A673 (cell line): ENCODE data around the gene APOBEC3A. TPM values are rescaled to one million over a fixed set of nuclear protein-coding genes. Genes with fewer than 3 reads are reported as not detected.

Experiments
- BruUV-seq: library from RNA; stranded (reverse); fragments of 400-500 nt; replicated peaks from 2 replicates; lab custom pipeline; 2021; lab: Mats Ljungman, UMichigan
- CTCF ChIA-PET: fragments of 300-600 bp; sonication (Branson Sonifier 250); formaldehyde crosslinking; loops from one replicate; lab custom pipeline; 2022; ENCODE audit warnings: antibody characterized with exemption; lab: Charles Lee
- POLR2A ChIA-PET: fragments of 300-600 bp; sonication (Branson Sonifier 250); formaldehyde crosslinking; loops from one replicate; lab custom pipeline; 2022; ENCODE audit warnings: antibody characterized with exemption; ENCODE audit not compliant: low non-redundant PET; lab: Charles Lee
- DNase-seq: peaks from one replicate; pipeline ENCODE4 v3.0.0-alpha.2; 2015; ENCODE audit warnings: low spot score
- H3K27ac ChIP-seq: fragments of 200-600 bp; sonication (generic); 2 replicates; pipeline ENCODE4 v1.5.1; 2016; ENCODE audit warnings: mixed run types, low read depth, mild to moderate bottlenecking, mixed read lengths, antibody characterized with exemption, low read length; ENCODE audit not compliant: poor library complexity, severe bottlenecking
- H3K27me3 ChIP-seq: fragments of 200-600 bp; sonication (generic); replicated peaks from 2 replicates; pipeline ENCODE4 v1.6.1; 2017; ENCODE audit warnings: mixed run types, low read depth, mild to moderate bottlenecking, mixed read lengths, antibody characterized with exemption, low read length; ENCODE audit not compliant: insufficient read depth, poor library complexity
- H3K36me3 ChIP-seq: fragments of 200-600 bp; sonication (generic); 2 replicates; pipeline ENCODE4 v1.6.1; 2016; ENCODE audit warnings: mixed run types, mild to moderate bottlenecking, mixed read lengths, antibody characterized with exemption, low read length; ENCODE audit not compliant: insufficient read depth, poor library complexity, severe bottlenecking
- H3K4me1 ChIP-seq: fragments of 200-600 bp; sonication (generic); 2 replicates; pipeline ENCODE4 v1.6.1; 2017; ENCODE audit warnings: mixed run types, mild to moderate bottlenecking, mixed read lengths, antibody characterized with exemption, low read length; ENCODE audit not compliant: insufficient read depth, poor library complexity, severe bottlenecking
- H3K4me3 ChIP-seq: fragments of 200-600 bp; sonication (generic); 2 replicates; pipeline ENCODE4 v1.5.1; 2016; ENCODE audit warnings: low read depth, mixed run types, mild to moderate bottlenecking, mixed read lengths, low read length; ENCODE audit not compliant: poor library complexity, severe bottlenecking
- H3K9me3 ChIP-seq: fragments of 200-600 bp; sonication (generic); 2 replicates; pipeline ENCODE4 v1.6.1; 2016; ENCODE audit warnings: mixed run types, low read depth, mild to moderate bottlenecking, mixed read lengths, antibody characterized with exemption, low read length; ENCODE audit not compliant: poor library complexity, severe bottlenecking
- EZH2 ChIP-seq: fragments of 200-600 bp; sonication (generic); IDR thresholded peaks from 2 replicates; pipeline ENCODE4 v1.6.1; 2017; ENCODE audit warnings: borderline replicate concordance, low read depth, mild to moderate bottlenecking, mixed read lengths, antibody characterized with exemption, low read length; ENCODE audit not compliant: poor library complexity, severe bottlenecking
- intact Hi-C: fragments of 100-400 bp; cut with micrococcal nuclease; formaldehyde crosslinking; loops from one replicate; pipeline ENCODE4 v1.10.0; 2022; ENCODE audit not compliant: unreplicated experiment
- total RNA-seq: library from RNA; stranded (reverse); gene quantifications from 2 replicates; pipeline ENCODE4 v1.2.3, GENCODE V29; 2021
- TF ChIP-seq, protein P1 (sequence below): fragments of 300-800, 200-600 bp; sonication (generic); conservative IDR thresholded peaks from 2 replicates; pipeline ENCODE4 v1.5.1; 2017; ENCODE audit warnings: low read depth, mild to moderate bottlenecking, antibody characterized with exemption, low read length, moderate library complexity, mixed read lengths

The APOBEC3A gene
- total RNA-seq, 1 experiment from 2014 or later = not detected

DNA sequence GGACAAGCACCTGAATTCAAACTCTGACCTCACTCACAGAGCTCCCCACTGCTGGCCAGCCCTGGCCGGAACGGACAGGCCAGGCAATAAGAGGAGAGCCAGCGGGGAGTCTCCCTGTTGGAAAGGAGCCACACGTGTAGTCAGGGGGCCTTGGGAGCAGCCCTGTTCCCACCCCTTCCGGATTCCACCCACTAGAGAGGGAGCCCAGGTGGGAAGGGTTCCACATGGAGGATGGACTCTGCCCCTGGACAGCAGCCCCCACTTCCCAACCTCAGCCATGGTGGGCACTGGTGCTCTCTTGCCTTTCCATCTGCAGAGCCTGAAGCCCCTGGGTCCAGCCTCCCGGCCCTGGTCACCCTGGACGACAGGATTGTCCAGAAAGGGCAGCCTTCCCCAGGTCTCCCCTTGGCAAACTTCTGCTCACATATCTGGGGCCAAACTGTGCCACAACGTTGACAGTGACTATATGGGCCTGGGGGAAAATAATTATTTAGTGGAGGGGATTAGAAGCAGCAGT lies 7.5 kb upstream of the APOBEC3A start:
- no peak for TF ChIP-seq EZH2
- TF ChIP-seq, protein P1, sequence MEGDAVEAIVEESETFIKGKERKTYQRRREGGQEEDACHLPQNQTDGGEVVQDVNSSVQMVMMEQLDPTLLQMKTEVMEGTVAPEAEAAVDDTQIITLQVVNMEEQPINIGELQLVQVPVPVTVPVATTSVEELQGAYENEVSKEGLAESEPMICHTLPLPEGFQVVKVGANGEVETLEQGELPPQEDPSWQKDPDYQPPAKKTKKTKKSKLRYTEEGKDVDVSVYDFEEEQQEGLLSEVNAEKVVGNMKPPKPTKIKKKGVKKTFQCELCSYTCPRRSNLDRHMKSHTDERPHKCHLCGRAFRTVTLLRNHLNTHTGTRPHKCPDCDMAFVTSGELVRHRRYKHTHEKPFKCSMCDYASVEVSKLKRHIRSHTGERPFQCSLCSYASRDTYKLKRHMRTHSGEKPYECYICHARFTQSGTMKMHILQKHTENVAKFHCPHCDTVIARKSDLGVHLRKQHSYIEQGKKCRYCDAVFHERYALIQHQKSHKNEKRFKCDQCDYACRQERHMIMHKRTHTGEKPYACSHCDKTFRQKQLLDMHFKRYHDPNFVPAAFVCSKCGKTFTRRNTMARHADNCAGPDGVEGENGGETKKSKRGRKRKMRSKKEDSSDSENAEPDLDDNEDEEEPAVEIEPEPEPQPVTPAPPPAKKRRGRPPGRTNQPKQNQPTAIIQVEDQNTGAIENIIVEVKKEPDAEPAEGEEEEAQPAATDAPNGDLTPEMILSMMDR = no peak
- Histone ChIP-seq H3K36me3 (no peaks in the 10 kb centered on the region), H3K27me3 (no peaks in the 10 kb centered on the region), H3K9me3 (no peaks in the 10 kb centered on the region), H3K4me3 (no peak overlapping the region), H3K27ac (no peak overlapping the region), H3K4me1 (no peaks in the 10 kb centered on the region)
- CTCF ChIA-PET = no interaction called here
- no TSS peak for BruUV-seq
- intact Hi-C loops = no loop called here
- POLR2A ChIA-PET = no interaction called here
- DNase-seq = no peak

DNA sequence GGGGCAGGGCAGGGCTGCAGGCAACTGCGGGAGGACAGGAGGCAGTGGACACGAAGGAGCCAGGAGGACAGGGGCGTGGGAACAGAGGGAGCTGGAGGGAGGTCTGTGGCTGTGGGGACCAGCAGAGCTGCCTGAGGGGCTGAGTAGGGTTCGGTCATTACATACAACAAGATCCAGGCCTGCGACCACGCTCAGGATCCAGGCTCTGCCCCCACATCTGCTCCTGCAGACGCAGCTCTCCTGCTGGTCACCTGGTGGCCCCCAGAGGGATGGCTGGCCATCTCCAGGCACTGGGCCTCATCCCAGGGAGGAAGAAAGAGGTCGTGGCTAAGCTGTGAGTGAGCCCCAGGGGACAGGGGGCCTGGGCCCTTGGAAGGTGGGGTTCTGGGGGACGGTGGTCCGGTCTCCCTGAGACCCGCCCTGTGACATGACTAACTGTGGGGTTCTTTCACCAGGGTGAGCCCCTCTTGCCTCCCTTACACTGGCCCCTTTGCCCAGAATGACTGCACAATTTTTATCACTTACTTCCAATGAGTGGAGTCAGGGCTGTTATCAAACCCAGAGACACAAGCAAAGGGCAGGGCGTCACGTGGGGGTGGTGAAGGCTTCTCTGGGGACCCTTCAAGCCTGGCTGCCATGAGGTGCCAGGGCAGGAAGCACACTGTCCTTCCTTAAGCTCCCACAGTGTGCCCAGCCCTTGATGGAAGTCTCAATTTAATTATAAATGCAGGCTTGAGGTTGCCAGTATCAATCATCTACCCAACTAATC lies 6.7 kb upstream of the APOBEC3A start:
- H3K27me3 ChIP-seq = no peaks in the 10 kb centered on the region
- TF ChIP-seq, protein P1 = no peak
- H3K27ac ChIP-seq = no peak overlapping the region
- no TSS peak for BruUV-seq
- intact Hi-C loops = no loop called here
- DNase-seq = no peak
- POLR2A ChIA-PET = no interaction called here
- CTCF ChIA-PET = no interaction called here
- no peak overlapping the region for H3K4me3 ChIP-seq
- H3K9me3 ChIP-seq = no peaks in the 10 kb centered on the region
- H3K4me1 ChIP-seq = no peaks in the 10 kb centered on the region
- H3K36me3 ChIP-seq = no peaks in the 10 kb centered on the region

- Histone ChIP-seq H3K27ac (no peak overlapping the region), H3K4me1 (no peaks in the 10 kb centered on the region), H3K9me3 (no peaks in the 10 kb centered on the region), H3K36me3 (no peaks in the 10 kb centered on the region), H3K27me3 (no peaks in the 10 kb centered on the region), H3K4me3 (no peak overlapping the region)
- BruUV-seq = no TSS peak
- POLR2A ChIA-PET = interaction anchor here (0.5 kb wide), 1 partner anchor 118 kb away, joined by 5 read pairs; no protein-coding TSS in a partner anchor
- no peak for TF ChIP-seq EZH2
- TF ChIP-seq, protein P1 = no peak
- intact Hi-C loops = no loop called here
- no peak for DNase-seq
- CTCF ChIA-PET = no interaction called here
Observed at GRCh38 chr22:38951734-38952133, 5.7 kb upstream of the APOBEC3A start.
